Endothelial cell of umbilical vein (primary cell): ENCODE results near the gene CKAP5. TPM values are rescaled to one million over a fixed set of nuclear protein-coding genes. Genes with fewer than 3 reads are reported as not detected.

Experiments
- BruUV-seq: library from RNA; stranded (reverse); fragments of 400-500 nt; replicated peaks from 2 replicates; lab custom pipeline; 2021; lab: Mats Ljungman, UMichigan
- CTCF ChIA-PET: fragments of 300-600, 350-600 bp; sonication (Branson Sonifier 250); formaldehyde crosslinking; loops from one replicate; lab custom pipeline; 2021; ENCODE audit warnings: antibody characterized with exemption, inconsistent platforms; lab: Charles Lee
- POLR2A ChIA-PET: fragments of 300-600, 350-600 bp; sonication (Branson Sonifier 250); formaldehyde crosslinking; loops from one replicate; lab custom pipeline; 2021; ENCODE audit warnings: antibody characterized with exemption, inconsistent platforms; lab: Charles Lee
- DNase-seq: peaks from one replicate; pipeline ENCODE4 v3.0.0-alpha.2; 2011; ENCODE audit warnings: low read depth, low spot score
- FAIRE-seq: peaks from 2 replicates; lab custom pipeline; 2011; peaks lifted over from hg19 to GRCh38; lab: Jason Lieb, UNC
- H2AFZ ChIP-seq: 2 replicates; pipeline ENCODE4 v1.6.0; 2012; ENCODE audit warnings: low read depth, low read length, control low read depth, inconsistent platforms
- H3K27ac ChIP-seq: 2 replicates; pipeline ENCODE4 v1.5.1; 2011; ENCODE audit warnings: low read depth, mild to moderate bottlenecking, control low read depth, low read length, moderate library complexity; ENCODE audit not compliant: insufficient read depth
- H3K27me3 ChIP-seq, 2 experiments: 2 replicates each; pipeline versions ENCODE4 v1.6.0 to v1.6.1; 2011; ENCODE audit warnings: low read length in 2 of 2, mixed read lengths in 1 of 2; ENCODE audit not compliant: control insufficient read depth in 2 of 2, insufficient read depth in 2 of 2
- H3K36me3 ChIP-seq, 2 experiments: 2 replicates in 1 of 2; 3 replicates in 1 of 2; pipeline ENCODE4 v1.5.1; 2011; ENCODE audit warnings: low read length in 2 of 2, mild to moderate bottlenecking in 1 of 2, moderate library complexity in 1 of 2; ENCODE audit not compliant: control insufficient read depth in 2 of 2, insufficient read depth in 2 of 2; ENCODE audit errors: extremely low read depth in 1 of 2
- H3K4me1 ChIP-seq: 3 replicates; pipeline ENCODE4 v1.5.1; 2011; ENCODE audit warnings: mild to moderate bottlenecking, low read length; ENCODE audit not compliant: control insufficient read depth, insufficient read depth; ENCODE audit errors: extremely low read depth
- H3K4me2 ChIP-seq: 2 replicates; pipeline ENCODE4 v1.6.1; 2011; ENCODE audit warnings: low read length, control low read depth, mixed read lengths; ENCODE audit not compliant: insufficient read depth
- H3K4me3 ChIP-seq, 3 experiments: fragments of 200-600 bp in 1 of 3; sonication (generic), shearing (Covaris generic) in 1 of 3; replicated peaks in 1 of 3; 2 replicates each; pipeline ENCODE4 v1.5.1; 2011 to 2016; ENCODE audit warnings: control low read depth in 3 of 3, low read length in 3 of 3, mild to moderate bottlenecking in 2 of 3, inconsistent platforms in 1 of 3, low read depth in 1 of 3, moderate library complexity in 1 of 3; ENCODE audit not compliant: insufficient read depth in 1 of 3
- H3K79me2 ChIP-seq: 2 replicates; pipeline ENCODE4 v1.6.0; 2012; ENCODE audit warnings: low read length, inconsistent platforms; ENCODE audit not compliant: control insufficient read depth, insufficient read depth
- H3K9ac ChIP-seq: replicated peaks from 2 replicates; pipeline ENCODE3; 2011; ENCODE audit warnings: low read length, control low read depth; ENCODE audit not compliant: insufficient read depth; ENCODE audit errors: extremely low read depth
- H3K9me1 ChIP-seq: replicated peaks from 3 replicates; pipeline ENCODE4 v1.6.0; 2011; ENCODE audit warnings: mild to moderate bottlenecking, low read length; ENCODE audit not compliant: control insufficient read depth, insufficient read depth; ENCODE audit errors: extremely low read depth
- H3K9me3 ChIP-seq: replicated peaks from 2 replicates; pipeline ENCODE4 v1.5.1; 2012; ENCODE audit warnings: low read length, inconsistent platforms; ENCODE audit not compliant: control insufficient read depth, insufficient read depth
- H4K20me1 ChIP-seq: replicated peaks from 2 replicates; pipeline ENCODE3; 2011; ENCODE audit warnings: mild to moderate bottlenecking, low read length; ENCODE audit not compliant: control insufficient read depth, insufficient read depth; ENCODE audit errors: extremely low read depth
- CTCF ChIP-seq, 2 donors: IDR thresholded peaks; 1 replicate in 1 of 2; 2 replicates in 1 of 2; pipeline ENCODE4 v1.5.1; 2011; ENCODE audit warnings: low read length in 2 of 2, mild to moderate bottlenecking in 2 of 2, moderate library complexity in 2 of 2, control low read depth in 1 of 2, inconsistent platforms in 1 of 2, low read depth in 1 of 2; ENCODE audit not compliant: insufficient read depth in 1 of 2; ENCODE audit errors: extremely low read depth in 1 of 2
- EZH2 ChIP-seq: IDR thresholded peaks from 2 replicates; pipeline ENCODE4 v1.6.1; 2012; ENCODE audit warnings: borderline replicate concordance, low read depth, mild to moderate bottlenecking, moderate library complexity, low read length, inconsistent platforms; ENCODE audit not compliant: severe bottlenecking
- FOS ChIP-seq: IDR thresholded peaks from 2 replicates; pipeline ENCODE4 v1.6.1; 2011; ENCODE audit warnings: mild to moderate bottlenecking, low read length, moderate library complexity, borderline replicate concordance; ENCODE audit not compliant: insufficient read depth
- GATA2 ChIP-seq: IDR thresholded peaks from 2 replicates; pipeline ENCODE4 v1.7.0; 2011; ENCODE audit warnings: low read depth, mild to moderate bottlenecking, moderate library complexity, mixed read lengths, low read length; ENCODE audit not compliant: insufficient read length, insufficient read depth
- JUN ChIP-seq: IDR thresholded peaks from 2 replicates; pipeline ENCODE4 v1.6.1; 2011; ENCODE audit warnings: borderline replicate concordance, low read depth; ENCODE audit not compliant: insufficient read length, insufficient read depth
- MAX ChIP-seq: IDR thresholded peaks from 2 replicates; pipeline ENCODE4 v1.6.1; 2011; ENCODE audit not compliant: insufficient read depth, insufficient read length
- MYC ChIP-seq: IDR thresholded peaks from one replicate; pipeline ENCODE4 v1.6.1; 2011; ENCODE audit warnings: mild to moderate bottlenecking, low read depth, low read length
- POLR2A ChIP-seq: IDR thresholded peaks from 2 replicates; pipeline ENCODE4 v1.6.1; 2012; ENCODE audit warnings: low read depth, mild to moderate bottlenecking, control low read depth, low read length
- POLR2AphosphoS5 ChIP-seq: IDR thresholded peaks from 2 replicates; pipeline ENCODE4 v1.6.1; 2012; ENCODE audit warnings: low read depth, mild to moderate bottlenecking, control low read depth, low read length, moderate library complexity; ENCODE audit not compliant: insufficient read depth
- dilution Hi-C: fragments of 300-500 bp; cut with MboI; formaldehyde crosslinking; loops from one replicate; pipeline ENCODE4 v1.15.0; 2019; ENCODE audit warnings: low sequenced_read_pairs; ENCODE audit not compliant: extremely low pct_ligation_motif_present
- intact Hi-C: fragments of 100-400 bp; cut with micrococcal nuclease; formaldehyde crosslinking; loops from one replicate; pipeline ENCODE4 v1.10.0; 2022
- polyA plus RNA-seq, 4 experiments: library from polyadenylated mRNA; depleted of rRNA in 3 of 4; stranded (reverse) in 3 of 4; unstranded in 1 of 4; fragments of >200 nt; gene quantifications; 2 replicates each; pipeline versions ENCODE4 v1.2.1 to v1.2.3, GENCODE V29; 2011 to 2012; ENCODE audit warnings: missing spikeins in 1 of 4
- total RNA-seq: library from RNA; stranded (reverse); gene quantifications from 2 replicates; pipeline ENCODE4 v1.2.3, GENCODE V29; 2021

Gene CKAP5
- total and polyA plus RNA-seq, 2 donors (not counting 3 experiments of a cell fraction or from before 2014, with no cell fraction given) = 47.4 to 138 TPM

- Histone ChIP-seq H3K36me3 (peaks cover 0 to 2% of the 10 kb centered on the region in 2 experiments), H3K4me3 (no peak overlapping the region), H3K9me1 (no peaks in the 10 kb centered on the region), H3K9me3 (no peaks in the 10 kb centered on the region), H4K20me1 (peaks cover 4% of the 10 kb centered on the region), H3K4me2 (no peak overlapping the region), H3K9ac (no peak overlapping the region), H3K27ac (no peak overlapping the region), H3K27me3 (no peaks in the 10 kb centered on the region), H3K4me1 (no peaks in the 10 kb centered on the region), H3K79me2 (peaks cover 98% of the 10 kb centered on the region), H2AFZ (no peak overlapping the region)
- intact Hi-C loops = no loop called here
- no TSS peak for BruUV-seq
- dilution Hi-C loops = no loop called here
- DNase-seq (no peak), FAIRE-seq (no peak)
- CTCF ChIA-PET = interaction anchor here (0.9 to 1.0 kb wide), 2 partner anchors 12 to 309 kb away, joined by 3 read pairs; no protein-coding TSS in a partner anchor
- POLR2A ChIA-PET = no interaction called here
- no peak for TF ChIP-seq MAX
- TF ChIP-seq CTCF (IDR thresholded peaks at IDR 0.05; ENCODE audit: extremely low read depth in 1 of 2, insufficient read depth in 1 of 2, low read depth in 1 of 2, low read length in 2 of 2) = no peak
- TF ChIP-seq GATA2 = no peak
- no peak for TF ChIP-seq POLR2A
- TF ChIP-seq EZH2 = no peak
- no peak for TF ChIP-seq FOS
- TF ChIP-seq POLR2AphosphoS5 = no peak
- TF ChIP-seq JUN = no peak
- no peak for TF ChIP-seq MYC
Measured at GRCh38 chr11:46838501-46838900, 7.6 kb downstream of the CKAP5 start.
